GM19023 (cell line): ENCODE results near the gene PHACTR3.

Source experiments
- ATAC-seq: cut with Tn5 transposase; IDR thresholded peaks from one replicate; pipeline ENCODE4 v1.9.1; 2021; ENCODE audit warnings: mild to moderate bottlenecking, moderate library complexity; ENCODE audit not compliant: unreplicated experiment

The PHACTR3 gene

GRCh38 chr20:59785986-59786795 lies 181.9 kb downstream of the PHACTR3 start:
- ATAC-seq: no peak

GRCh38 chr20:59786801-59787537 lies 182.6 kb downstream of the PHACTR3 start:
- ATAC-seq: no peak

DNA sequence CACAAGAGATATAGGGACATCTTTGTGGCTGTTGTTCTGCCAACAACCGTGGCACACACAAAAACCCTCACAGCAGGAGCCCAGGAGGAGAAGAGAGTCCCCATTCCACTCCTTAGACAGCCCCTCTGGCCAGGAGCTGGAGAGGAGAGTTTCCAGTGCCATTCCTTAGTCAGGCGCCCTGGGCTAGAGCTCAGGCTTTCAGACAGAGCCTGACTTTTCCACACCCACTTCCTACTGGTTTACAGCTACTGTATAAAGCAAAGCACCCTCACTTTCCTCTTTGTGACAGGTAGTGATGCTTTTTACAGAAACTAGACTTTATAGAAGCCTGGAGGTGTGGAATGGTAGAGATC lies 183.2 kb downstream of the PHACTR3 start:
- ATAC-seq: no peak

GRCh38 chr20:59788196-59788735 lies 183.9 kb downstream of the PHACTR3 start:
- ATAC-seq: no peak

DNA sequence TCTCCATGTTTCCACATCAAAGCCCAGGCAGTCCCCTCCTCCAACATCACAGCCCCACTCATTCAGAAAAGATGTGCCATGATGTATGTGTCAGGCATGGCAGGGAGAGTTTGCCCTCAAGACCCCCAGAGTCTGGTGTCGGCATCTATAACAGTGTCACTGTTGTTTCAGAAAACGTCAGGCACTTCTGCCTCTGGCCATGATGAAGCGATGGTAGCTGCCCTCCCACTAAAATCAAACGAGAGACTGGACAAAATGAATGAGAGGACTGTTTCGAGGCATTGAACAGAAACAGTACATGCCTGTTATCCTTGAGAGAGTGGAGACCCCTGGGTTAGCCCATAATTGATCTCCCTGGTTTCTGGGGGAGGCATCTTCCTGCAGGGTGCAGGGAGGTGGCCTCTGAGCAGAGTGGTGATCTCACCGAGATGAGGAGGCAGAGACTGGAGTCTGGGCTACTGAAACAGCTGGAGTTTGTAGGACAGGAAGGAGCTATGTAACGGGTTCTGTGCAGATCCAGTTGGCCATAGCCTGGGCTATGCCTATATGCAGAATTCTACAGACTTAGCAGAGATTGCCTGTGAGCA lies 184.6 kb downstream of the PHACTR3 start:
- no peak for ATAC-seq

DNA sequence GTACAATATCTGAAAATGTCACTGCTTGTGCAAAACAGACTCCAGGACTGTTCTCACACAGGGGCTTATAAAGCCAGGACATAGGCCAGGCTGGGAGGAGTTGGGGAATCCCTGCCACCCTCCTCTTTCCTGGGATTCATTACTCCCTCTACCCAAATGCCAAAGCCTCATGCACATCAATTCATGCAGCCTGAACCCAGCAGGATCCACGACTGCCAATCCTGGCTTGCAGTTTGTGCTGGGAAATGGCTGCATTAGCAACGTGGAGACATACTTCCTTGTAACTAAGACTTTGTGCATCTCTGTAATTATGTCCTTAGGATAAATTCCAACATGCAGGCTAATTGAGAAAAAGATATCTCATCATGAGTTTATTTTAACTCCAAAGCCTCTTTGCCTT lies 185.3 kb downstream of the PHACTR3 start:
- no peak for ATAC-seq

DNA sequence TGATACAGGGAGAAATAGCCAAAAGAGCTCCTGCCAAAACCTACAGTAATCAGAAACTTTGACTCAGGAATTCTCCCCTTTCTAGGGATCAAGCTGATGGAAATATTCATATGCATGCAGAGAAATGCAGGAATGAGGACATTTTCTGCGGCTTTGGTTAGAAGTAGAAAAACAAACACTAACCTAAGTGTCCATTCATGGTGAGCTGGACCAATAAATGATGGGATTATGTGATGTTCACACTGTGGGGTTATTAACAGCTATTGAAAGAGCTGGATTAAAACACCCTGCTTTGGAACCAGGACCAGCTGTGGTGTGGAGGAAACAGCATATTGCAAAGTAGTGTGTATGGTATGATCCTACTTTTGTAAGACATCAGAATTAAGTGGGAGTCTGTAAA lies 186.0 kb downstream of the PHACTR3 start:
- no peak for ATAC-seq

DNA sequence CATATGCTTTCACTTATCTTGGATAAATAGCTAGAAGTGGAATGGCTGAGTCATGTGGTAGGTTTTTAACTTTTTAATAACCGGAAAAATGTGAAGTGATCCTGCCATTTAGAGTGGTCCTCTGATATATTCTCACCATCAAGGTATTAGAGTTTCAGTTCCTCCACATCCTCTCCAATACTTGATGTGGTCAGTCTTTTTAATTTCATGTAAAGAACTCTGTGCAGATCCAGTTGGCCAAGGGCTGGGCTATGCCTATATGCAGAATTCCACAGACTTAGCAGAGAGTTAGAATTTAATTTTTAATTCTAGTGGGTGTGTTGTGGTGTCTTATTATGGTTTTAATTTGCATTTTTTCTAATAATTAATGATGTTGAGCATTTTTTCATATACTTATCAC lies 188.0 kb downstream of the PHACTR3 start:
- ATAC-seq: no peak

GRCh38 chr20:59794555-59794954 lies 190.2 kb downstream of the PHACTR3 start:
- ATAC-seq: no peak

- no peak for ATAC-seq
Measured at GRCh38 chr20:59800309-59800708, 196.0 kb downstream of the PHACTR3 start.

DNA sequence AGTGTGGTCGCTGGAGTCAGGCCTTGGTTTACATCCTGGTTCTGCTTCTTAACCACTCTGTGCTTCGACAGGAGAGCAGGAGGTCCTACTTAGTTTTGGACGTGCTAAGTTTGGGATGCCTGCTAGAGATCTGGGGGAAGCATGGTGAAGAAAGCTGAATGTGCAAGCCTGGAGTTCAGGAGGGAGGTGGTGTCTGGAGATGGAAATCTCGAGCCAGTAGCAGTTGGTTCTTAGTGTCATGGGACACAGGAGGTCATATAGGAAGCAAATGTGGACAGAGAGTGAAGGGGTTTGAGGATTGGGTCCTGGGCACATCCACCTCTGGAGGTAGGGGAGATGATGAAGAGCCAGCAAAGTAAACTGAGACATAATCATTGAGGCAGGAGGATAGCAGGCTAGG lies 197.7 kb downstream of the PHACTR3 start:
- no peak for ATAC-seq

DNA sequence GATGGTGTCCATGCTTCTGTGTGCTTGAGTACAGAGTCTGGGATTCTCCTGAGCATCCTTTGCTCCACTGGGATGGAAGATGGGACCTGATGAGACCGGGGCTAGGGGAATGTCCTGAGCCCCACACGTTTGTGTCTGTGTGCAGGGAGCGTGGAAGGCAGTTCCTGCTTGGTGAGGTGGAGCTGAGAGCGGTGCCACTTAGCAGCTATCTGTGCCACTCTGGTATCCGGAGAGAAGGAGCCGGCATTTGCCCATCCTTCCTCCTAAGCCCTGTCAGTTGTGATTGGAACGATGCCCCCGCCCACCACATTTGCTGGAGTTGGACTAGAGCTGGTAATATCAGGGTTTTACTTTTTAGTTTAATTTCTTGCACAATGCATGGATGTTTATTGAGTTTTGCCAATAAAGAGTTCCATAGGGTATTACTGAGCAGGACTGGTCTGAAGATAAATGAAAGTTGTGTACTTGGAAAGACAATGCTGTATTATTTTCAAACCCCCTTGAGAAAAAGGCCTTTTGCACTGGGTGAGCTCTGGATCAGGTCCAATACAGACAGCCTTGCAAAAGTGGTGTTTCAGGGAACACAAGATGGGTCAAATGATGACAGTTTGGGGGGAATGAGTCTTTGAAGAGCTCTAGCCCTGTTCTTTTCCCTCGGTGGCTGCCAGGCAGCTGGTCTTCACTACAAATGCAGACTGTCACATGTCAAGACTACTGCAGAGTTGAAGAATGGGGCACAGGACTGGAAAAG lies 198.3 kb downstream of the PHACTR3 start:
- no peak for ATAC-seq

DNA sequence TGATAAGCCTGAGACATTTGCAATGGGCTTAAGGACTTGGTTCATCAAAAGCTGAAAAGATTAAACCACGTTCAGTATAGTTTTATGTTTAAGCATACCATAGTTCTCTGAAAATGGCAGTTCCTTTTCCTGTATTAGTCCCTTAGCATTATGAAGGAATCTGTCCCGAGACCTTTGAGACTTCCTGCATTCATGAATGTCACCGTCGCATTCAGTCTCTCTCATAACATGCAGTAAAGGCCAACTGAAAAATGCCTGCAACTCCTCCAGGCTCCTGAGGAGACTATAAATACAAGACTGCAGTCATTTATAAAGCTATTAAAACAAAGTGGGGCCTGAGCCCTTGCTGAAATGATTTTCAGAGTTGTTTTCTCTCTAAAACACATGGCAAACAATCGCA lies 200.0 kb downstream of the PHACTR3 start:
- ATAC-seq: no peak

GRCh38 chr20:59804871-59805665 lies 200.7 kb downstream of the PHACTR3 start:
- no peak for ATAC-seq

GRCh38 chr20:59805786-59806577 lies 201.6 kb downstream of the PHACTR3 start:
- no peak for ATAC-seq

- ATAC-seq: no peak
Measured at GRCh38 chr20:59806578-59806975, 202.2 kb downstream of the PHACTR3 start.

DNA sequence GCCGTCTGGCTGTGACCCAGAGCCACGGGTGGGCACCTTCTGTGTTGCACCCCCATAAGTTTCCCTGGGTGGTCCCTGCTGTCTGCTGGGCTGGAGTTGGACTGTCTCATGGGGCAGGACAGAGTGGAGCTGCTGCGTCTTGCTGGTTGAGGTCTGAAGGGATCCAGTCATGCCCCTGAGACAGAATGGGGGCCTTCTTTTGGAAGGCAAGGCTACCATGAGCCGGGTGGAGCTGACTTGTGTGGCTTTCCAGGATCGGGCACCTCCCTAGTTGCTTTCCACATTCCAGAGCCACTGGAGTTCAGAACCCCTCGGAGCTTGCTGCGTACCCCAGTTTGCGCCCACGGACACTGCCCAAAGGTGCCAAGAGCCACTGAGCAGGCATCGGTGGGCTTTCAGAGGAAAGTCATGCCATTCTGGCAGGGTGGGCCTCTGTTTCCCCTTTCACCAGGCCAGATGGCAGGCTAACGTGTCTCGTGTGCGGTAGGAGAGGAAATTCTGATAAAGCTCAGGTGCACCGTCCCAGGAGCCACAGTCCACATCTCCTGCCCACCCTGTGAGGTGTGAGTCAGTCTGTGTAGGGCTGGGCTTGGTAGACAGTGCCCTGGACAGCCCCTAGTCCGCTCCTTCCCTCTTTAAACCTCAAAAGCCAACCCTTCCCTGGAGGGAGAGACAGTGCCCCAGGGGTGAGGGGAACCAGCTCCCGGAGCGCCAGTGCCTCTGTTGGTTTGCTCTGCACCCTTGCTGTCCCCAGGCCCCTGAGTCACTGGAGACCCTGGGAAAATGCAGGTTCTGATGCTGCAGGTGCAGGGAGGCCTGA lies 203.8 kb downstream of the PHACTR3 start:
- ATAC-seq: no peak

- ATAC-seq: no peak
Measured at GRCh38 chr20:59808729-59809381, 204.5 kb downstream of the PHACTR3 start.
